Measurements from ENCODE around the gene NPHP4. TPM values are rescaled to one million over a fixed set of nuclear protein-coding genes. Genes with fewer than 3 reads are reported as not detected.

Gene NPHP4
- total RNA-seq, 1 donor from 2014 or later = 3.2 TPM

DNA sequence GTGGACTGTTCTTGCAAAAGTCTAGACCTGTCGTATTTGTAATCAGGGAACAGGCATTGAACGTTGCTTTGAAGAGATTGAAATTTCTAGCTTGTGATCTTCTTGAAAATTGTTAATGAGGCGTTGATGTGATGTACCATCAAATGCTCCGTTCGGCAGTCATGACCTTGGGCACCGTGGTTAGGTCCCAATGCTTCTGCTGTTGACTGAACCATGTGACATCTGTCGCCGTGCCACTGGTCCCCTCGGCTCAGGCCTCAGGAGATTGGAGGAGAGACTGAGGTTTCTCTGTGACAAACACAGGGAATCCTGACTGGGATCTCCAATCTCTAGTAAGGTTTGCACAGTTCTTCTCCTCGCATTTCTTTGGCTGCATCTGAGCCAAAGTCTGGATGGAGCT is 35.4 kb upstream of the NPHP4 start:
- Histone ChIP-seq H3K4me3 (ENCODE audit: low read depth, low read length) (no peak overlapping the region), H3K36me3 (ENCODE audit: control insufficient read depth, insufficient read depth, low read length) (no peaks in the 10 kb centered on the region), H3K27me3 (ENCODE audit: control insufficient read depth, insufficient read depth, low read length) (no peaks in the 10 kb centered on the region)
- FAIRE-seq (no peak), DNase-seq (ENCODE audit: low read depth) (no peak)
- TF ChIP-seq CTCF (IDR thresholded peaks at IDR 0.05; ENCODE audit: insufficient read depth, low read length, severe bottlenecking) = no peak

DNA sequence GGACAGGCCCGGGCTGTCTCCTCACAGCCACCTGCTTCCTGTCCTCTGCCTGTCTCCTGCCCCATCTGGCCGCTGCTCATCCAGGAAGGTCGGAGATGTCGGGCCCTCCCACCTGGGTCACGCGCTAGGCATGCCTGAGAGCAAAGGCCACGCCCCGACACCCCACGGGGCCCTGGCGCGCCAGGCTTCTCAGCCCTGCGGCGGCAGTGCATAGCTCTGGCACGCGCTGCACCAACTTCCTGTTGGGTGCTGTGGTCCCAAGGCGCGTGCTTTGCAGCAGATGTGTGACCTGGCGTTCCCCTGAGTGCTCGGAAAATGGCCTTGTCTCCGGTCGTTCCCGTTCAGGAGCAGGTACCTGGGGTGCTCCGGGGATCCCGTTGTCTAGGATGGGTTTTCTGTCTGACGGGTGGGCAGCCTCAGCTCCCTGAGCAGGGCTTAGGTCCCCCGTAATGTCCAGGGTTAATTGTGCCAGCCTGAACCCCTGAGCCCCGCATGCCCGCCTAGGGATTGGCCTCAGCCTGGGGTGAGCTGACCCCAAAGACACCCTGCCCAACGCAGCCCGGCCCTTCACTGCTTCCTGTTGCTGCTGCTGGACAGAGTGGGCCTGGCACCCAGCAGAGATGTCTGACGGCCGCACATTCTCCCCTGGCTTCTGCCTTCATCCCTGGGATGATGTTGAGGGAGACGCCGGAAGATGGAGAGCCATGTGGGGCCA is 34.0 kb upstream of the NPHP4 start:
- no peak for TF ChIP-seq CTCF (IDR thresholded peaks at IDR 0.05; ENCODE audit: insufficient read depth, low read length, severe bottlenecking)
- H3K4me3 ChIP-seq (ENCODE audit: low read depth, low read length) = peak overlapping the region; percentile 21
- H3K27me3 ChIP-seq (ENCODE audit: control insufficient read depth, insufficient read depth, low read length) = no peaks in the 10 kb centered on the region
- no peaks in the 10 kb centered on the region for H3K36me3 ChIP-seq (ENCODE audit: control insufficient read depth, insufficient read depth, low read length)
- DNase-seq (ENCODE audit: low read depth) (peak; percentile 36), FAIRE-seq (no peak)

DNA sequence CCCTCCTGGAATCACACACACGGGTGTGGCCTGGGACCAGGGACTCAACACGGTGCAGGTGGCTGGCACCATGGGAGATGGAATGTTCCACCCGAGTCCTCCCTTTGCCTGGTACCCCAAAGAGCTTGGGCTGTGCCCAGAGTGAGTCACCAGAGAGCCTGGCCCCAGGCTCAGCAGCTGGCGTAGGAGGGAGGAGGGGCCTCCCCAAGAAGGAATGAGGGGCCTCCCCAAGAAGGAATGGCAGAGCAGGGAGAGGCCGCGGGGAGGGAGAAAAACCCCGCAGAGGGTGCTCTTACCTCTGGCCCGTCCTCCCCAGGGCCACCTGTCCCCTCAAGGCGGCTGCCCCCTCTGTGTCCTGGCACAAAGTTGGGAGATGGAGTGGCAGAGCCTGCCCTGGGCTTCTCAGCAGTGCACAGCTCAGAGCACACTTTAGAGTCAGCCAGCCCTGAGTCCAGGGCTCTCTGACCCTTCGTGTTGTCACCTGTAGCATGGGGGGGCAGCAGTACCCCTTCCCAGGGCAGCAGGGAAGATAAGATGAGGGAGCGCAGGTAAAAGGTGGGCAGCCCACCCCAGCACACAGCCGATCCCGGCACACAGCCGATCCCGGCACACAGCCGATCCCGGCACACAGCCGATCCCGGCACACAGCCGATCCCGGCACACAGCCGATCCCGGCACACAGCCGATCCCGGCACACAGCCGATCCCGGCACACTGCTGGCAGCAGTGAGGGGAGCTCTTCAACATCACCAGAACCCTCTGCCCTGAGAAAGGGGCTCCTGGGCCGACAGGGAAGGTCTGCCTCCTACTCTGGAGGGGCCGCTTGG is 33.3 kb upstream of the NPHP4 start:
- FAIRE-seq (no peak), DNase-seq (ENCODE audit: low read depth) (peak; percentile 68)
- H3K4me3 ChIP-seq (ENCODE audit: low read depth, low read length) = peak overlapping the region; percentile 21
- TF ChIP-seq CTCF (IDR thresholded peaks at IDR 0.05; ENCODE audit: insufficient read depth, low read length, severe bottlenecking) = no peak
- no peaks in the 10 kb centered on the region for H3K27me3 ChIP-seq (ENCODE audit: control insufficient read depth, insufficient read depth, low read length)
- H3K36me3 ChIP-seq (ENCODE audit: control insufficient read depth, insufficient read depth, low read length) = no peaks in the 10 kb centered on the region

DNA sequence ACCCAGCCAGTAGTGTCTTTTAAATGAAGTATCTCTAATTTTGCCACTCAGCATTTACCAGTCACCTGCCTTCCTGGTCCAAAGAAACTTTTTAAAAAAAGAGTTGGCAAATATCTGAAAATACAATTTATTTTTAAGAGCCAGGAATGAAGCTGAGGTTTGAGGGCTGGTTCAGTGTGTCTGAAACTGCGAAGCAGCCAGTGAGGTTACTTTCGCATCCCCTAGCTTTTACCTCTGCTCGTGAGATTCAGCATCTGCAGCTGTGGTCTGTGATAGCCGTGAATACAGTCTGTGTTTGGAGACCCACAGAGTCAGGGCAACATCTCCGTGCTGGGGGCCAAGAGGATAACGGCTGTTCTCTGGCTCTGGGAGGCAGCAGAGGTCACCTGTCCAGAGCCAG is 32.2 kb upstream of the NPHP4 start:
- Histone ChIP-seq H3K36me3 (ENCODE audit: control insufficient read depth, insufficient read depth, low read length) (no peaks in the 10 kb centered on the region), H3K27me3 (ENCODE audit: control insufficient read depth, insufficient read depth, low read length) (no peaks in the 10 kb centered on the region), H3K4me3 (ENCODE audit: low read depth, low read length) (no peak overlapping the region)
- no peak for DNase-seq (ENCODE audit: low read depth)
- no peak for TF ChIP-seq CTCF (IDR thresholded peaks at IDR 0.05; ENCODE audit: insufficient read depth, low read length, severe bottlenecking)
- FAIRE-seq = no peak

DNA sequence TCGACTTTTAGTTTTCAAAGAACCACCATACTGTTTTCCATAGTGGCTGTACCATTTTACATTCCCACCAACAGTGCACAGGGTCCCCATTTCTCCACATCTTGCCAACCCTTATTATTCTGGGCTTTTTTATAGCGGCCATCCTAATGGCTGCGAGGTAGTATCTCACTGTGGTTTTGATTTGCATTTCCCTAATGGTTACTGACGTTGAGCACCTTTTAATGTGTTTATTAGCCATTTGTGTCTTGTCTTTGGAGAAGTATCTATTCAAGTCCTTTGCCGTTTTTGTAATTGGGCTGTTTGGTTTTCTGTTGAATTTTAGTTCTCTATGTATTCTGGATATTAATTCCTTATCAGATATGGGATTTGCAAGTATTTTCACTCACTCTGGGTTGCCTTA is 31.1 kb upstream of the NPHP4 start:
- no peak for FAIRE-seq
- no peak for DNase-seq (ENCODE audit: low read depth)
- no peak overlapping the region for H3K4me3 ChIP-seq (ENCODE audit: low read depth, low read length)
- H3K27me3 ChIP-seq (ENCODE audit: control insufficient read depth, insufficient read depth, low read length) = no peaks in the 10 kb centered on the region
- no peak for TF ChIP-seq CTCF (IDR thresholded peaks at IDR 0.05; ENCODE audit: insufficient read depth, low read length, severe bottlenecking)
- H3K36me3 ChIP-seq (ENCODE audit: control insufficient read depth, insufficient read depth, low read length) = no peaks in the 10 kb centered on the region
